GDM1 (cell line): ENCODE measurements around the gene DECR2.
A peak's percentile ranks its signal among the peaks of the same experiment; 100 is the strongest.
"Not testable (repeated sequence)": the region's sequence is repeated elsewhere in the genome, so short reads cannot be mapped to it uniquely, and the experiment has no call there.

Experiments
- DNase-seq: peaks from one replicate; lab custom pipeline; 2025; lab: John Stamatoyannopoulos, UW

The DECR2 gene

GRCh38 chr16:367333-367903 lies 34.3 kb upstream of the DECR2 start:
- DNase-seq: no peak

DNA sequence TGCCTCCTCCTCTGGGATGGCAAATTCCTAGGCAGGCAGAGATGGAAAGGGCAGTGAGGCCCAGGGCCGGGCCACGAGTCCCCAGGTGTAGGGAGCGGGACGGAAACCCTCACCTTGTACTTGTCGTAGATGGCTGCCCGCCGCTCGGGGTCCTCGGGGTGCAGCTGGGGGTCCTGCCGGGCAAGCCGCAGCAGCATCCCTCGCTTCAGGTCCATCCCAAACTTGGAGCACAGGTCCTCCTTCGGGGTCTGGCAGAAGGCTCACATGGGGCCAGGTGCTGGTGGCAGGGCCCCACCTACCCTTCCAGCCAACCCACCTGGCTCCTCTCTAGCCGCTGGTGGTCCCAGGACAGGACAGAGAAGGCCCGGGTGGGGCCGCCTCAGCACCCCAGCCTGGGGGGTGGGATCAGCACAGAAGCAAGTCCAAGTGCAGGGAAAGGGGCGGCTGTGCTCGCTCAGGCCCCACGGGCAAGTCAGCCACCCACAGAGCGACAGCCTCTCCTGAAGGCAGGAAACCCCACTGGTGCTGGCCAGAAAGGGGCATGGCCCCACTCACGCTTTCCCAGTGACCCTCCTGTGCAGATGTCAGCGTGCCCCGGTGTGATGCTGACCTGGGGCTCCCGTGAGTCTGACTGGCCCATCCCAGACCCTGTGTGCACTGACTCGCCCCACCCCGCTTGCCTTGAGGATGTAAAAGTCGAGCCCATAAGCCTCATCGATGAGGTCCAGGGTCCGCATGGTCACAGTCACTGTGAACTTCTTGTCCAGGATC lies 33.1 kb upstream of the DECR2 start:
- DNase-seq: no peak

- no peak for DNase-seq
Measured at GRCh38 chr16:369275-369865, 32.3 kb upstream of the DECR2 start.

DNA sequence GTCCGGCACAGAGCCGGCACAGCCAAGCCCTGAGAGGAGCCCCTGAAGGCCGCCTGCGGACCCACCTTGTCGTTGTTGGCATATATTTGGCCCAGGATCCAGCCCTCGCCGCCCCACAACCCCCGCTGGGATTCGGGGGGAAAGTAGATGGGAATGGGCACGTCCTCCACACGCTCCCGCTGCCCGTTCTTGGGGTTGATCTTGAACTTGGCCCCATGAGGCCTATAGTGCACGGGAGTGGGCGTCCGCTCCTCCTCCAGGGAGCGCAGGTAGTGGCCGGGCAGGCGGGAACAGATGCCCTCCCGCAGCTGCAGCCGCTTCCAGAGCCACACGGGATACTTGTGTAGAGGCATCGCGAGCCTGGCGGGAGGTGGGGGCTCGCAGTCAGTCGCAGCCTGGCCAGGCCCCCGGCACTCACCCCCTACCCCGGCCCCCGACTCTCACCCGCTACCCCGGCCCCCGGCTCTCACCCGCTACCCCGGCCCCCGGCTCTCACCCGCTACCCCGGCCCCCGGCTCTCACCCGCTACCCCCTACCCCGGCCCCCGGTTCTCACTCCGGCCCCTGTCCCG lies 31.7 kb upstream of the DECR2 start:
- no peak for DNase-seq

GRCh38 chr16:370443-370842 lies 31.2 kb upstream of the DECR2 start, which contains the start of gene MRPL28:
MRPL28 (minus strand) TSS chr16:370538; CDS start chr16:370218, 320 bp downstream.
- DNase-seq: peak; percentile 92

- DNase-seq: no peak
Measured at GRCh38 chr16:370979-371514, 30.6 kb upstream of the DECR2 start.

- no peak for DNase-seq
Measured at GRCh38 chr16:371515-372301, 30.0 kb upstream of the DECR2 start.

DNA sequence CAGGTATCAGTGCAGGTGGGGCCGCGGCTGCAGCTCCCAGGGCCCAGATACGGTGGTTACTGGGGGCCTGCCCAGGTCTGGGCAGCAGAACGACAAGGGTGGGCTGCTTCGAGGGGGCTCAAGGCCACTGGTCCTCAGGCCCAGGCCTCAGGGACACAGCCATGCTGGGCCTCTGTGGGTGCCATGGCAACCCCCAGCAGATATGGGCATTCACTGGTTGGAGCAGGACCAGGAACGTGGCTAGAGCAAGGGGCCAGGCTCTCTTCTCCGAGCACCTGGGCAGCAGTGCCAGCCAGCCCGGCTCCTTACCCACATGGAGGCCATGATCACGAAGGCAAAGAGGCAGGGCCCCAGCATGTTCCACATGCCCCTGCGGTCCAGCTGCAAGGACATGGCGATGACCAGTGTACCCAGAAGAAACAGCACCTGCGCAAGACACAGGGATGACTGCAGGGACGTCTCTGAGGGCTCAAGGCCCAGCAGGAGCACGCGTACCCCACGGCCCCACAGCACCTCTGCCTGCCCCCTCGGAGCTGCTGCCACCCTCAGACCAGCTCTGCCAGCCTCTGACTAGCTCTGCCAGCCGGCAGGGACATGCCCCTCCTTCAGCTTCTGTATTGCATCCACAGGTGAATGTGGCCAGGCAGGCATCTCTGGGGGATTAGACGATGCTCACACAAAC lies 29.2 kb upstream of the DECR2 start:
- no peak for DNase-seq

DNA sequence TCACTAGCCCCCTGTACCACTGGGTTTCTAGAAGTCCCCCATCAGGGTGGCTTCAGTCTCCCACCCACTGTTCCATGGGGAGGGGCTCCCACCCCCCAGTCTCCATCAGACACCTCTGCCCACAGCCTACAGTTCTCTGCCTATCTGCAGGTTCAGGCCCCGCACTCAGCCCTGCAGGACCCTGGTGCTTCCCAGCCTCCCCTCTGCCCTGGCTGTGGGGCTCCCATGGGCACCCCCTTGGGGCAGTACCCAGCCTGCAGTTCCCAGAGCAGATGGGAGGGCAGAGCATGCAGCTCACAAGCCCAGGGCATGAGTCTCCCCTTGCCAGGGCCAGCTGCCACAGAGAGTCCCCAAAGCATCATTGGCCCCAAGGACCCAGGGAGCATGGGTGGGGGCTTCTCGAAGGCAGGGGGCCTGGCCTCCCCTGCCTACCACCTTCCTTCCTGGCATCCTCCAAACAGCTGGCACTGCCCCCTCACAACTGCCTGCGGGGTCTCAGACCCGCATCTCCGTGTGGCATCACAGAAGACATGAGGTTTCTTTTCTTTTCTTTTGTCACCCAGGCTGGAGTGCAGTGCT lies 28.6 kb upstream of the DECR2 start:
- no peak for DNase-seq

DNA sequence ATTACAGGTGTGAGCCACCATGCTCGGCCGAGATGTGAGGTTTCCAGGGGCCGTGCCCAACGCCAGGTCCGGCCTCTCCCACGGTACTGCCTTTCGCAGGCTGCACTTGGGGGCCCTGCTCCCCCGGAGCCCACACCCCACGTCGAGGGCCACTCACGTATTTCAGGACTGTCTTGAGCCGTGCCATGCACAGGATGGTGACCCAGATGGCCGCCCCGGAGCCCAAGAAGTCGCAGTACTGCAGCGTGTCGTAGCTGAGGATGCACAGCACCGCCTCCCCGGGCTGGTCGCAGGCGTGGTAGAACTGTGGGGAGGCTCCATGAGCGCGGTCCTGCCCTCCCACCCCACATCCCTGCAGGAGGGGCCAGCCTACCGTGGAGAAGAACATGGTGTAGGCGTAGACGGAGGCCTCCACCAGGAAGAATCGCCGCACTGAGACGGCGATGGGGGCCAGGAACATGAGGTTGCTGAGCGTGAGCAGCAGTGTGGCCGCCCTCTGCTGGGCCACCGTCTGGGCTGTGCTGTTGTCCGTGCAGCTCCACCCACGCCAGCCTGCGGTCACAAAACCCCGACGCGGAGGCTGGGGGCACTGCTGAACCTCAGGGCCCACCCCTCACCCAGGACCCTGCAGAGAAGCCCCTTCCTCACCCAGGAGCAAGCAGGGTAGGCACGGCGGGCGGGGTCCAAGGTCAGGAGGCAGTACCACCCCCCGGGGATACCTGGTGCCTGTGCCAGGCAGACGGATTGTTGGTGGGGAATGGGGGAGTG lies 27.7 kb upstream of the DECR2 start:
- DNase-seq: no peak

- DNase-seq: no peak
Measured at GRCh38 chr16:374616-374926, 27.1 kb upstream of the DECR2 start.

- no peak for DNase-seq
Measured at GRCh38 chr16:375212-375611, 26.5 kb upstream of the DECR2 start.

- DNase-seq: no peak
Measured at GRCh38 chr16:375927-376816, 25.5 kb upstream of the DECR2 start.

- no peak for DNase-seq
Measured at GRCh38 chr16:376817-377418, 24.8 kb upstream of the DECR2 start.

DNA sequence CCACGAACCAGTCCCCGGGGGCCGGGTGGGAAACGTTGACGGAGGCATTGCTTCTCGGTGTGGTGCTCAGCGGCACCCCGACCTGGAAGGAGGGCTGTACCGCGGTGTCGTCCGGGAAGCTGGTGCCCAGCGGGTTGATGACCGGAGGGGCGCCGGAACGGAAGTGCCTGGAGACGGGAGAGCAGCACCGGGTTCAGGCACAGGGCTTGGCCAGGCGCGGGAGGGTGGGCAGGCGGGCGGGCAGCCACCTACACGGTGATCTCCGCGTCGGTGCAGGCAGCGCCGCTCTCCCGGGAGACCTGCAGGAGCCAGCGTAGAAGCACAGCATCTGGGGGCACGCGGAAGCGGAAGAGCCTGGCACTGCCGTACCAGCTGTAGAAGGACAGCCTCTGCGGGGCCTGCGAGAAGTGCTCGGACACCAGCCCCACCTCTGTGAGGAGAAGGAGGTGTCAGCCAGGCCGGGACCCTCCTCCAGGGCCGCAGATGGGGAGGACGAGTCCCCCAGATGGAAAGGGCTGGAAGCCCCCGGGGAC lies 24.2 kb upstream of the DECR2 start:
- DNase-seq: no peak

DNA sequence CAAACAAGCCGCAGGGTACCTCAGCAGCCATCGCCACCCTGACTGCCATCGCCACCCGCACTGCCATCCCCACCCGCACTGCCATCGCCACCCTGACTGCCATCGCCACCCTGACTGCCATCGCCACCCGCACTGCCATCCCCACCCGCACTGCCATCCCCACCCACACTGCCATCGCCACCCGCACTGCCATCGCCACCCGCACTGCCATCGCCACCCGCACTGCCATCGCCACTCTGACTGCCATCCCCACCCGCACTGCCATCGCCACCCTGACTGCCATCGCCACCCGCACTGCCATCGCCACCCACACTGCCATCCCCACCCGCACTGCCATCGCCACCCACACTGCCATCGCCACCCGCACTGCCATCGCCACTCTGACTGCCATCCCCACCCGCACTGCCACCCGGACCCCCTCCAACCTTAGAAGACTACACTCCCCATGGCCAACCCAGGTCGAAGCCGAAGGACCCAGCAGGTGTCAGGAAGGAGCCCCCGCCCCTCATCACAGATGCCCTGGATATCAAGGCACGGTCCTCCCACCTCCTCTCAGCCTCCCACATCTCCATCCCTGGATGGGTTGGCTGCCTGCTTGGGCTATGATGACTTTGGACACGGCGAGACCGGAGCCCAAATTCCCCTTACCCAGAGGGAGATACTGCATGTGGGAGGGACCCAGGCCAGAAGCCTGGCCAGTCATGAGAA lies 23.4 kb upstream of the DECR2 start:
- DNase-seq: not testable (repeated sequence)

- no peak for DNase-seq
Measured at GRCh38 chr16:378821-379182, 22.9 kb upstream of the DECR2 start.
